ENCODE measurements around the gene STARD10. TPM values are rescaled to one million over a fixed set of nuclear protein-coding genes. Genes with fewer than 3 reads are reported as not detected.
A peak's percentile ranks its signal among the peaks of the same experiment; 100 is the strongest.

STARD10 gene
- total and polyA plus RNA-seq, 9 of the 15 experiments (the other 6 are each of a cell fraction or from before 2014, with no cell fraction given), result 0.15 to 52.9 (median 32.3) TPM

DNA sequence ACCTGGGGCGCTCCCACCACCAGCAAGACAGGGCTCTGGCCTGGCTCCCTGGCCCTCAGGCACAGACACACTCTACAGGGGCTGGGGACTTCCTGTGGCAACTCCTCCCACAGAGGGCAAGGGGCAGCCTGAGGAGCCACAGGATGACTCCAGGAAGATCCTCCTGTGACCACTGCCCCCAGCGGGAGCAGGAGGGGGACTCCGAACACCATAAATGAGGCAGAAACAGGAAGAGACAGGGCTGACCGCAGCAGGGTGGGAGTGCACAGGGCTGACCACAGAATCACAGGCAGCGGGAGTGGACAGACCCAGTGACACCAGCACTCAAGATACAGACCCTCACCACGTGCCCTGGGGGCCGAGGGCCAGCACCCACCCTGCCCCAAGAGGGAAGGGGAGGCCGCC lies 52.4 kb downstream of the STARD10 start (continued):
- TF ChIP-seq CHD4 (IDR thresholded peaks at IDR 0.05; ENCODE audit: insufficient read depth, insufficient replicate concordance, low read depth, low read length, poor library complexity, severe bottlenecking) (no peak), MAX (CRISPR knock-in tag; IDR thresholded peaks at IDR 0.05) (peak; percentile 57), SPI1 (IDR thresholded peaks at IDR 0.05; ENCODE audit: borderline replicate concordance, low read depth, low read length) (peak; percentile 91), NFE2 (IDR thresholded peaks at IDR 0.05; ENCODE audit: low read depth) (peak; percentile 40; the same call in 1 of the 2 replicates), DNMT1 (IDR thresholded peaks at IDR 0.05) (no peak), KAT7 (CRISPR knock-in tag; IDR thresholded peaks at IDR 0.05; ENCODE audit: borderline replicate concordance) (no peak), PATZ1 (CRISPR knock-in tag; IDR thresholded peaks at IDR 0.05; ENCODE audit: borderline replicate concordance) (no peak), EP300 (IDR thresholded peaks at IDR 0.05; ENCODE audit: low read length) (peak; percentile 33; the same call in 1 of the 2 replicates), ELF4 (CRISPR knock-in tag; IDR thresholded peaks at IDR 0.05) (peak; percentile 60; the same call in 1 of the 2 replicates), PTRF (tag; IDR thresholded peaks at IDR 0.05) (no peak), ZNF740 (CRISPR knock-in tag; IDR thresholded peaks at IDR 0.05) (0 out of 2 replicates have a peak, but pooled peaks have one; percentile 62), ZNF740 (tag; IDR thresholded peaks at IDR 0.05) (no peak), MYC (IDR thresholded peaks at IDR 0.05; ENCODE audit: low read depth, low read length) (peak; percentile 56; the same call in 1 of the 2 replicates), MYC (CRISPR knock-in tag; IDR thresholded peaks at IDR 0.05; ENCODE audit: borderline replicate concordance, low read depth) (no peak), NR2C2 (CRISPR knock-in tag; IDR thresholded peaks at IDR 0.05) (peak; percentile 58; the same call in 1 of the 2 replicates), NR2C2 (tag; IDR thresholded peaks at IDR 0.05) (peak; percentile 90), KLF6 (CRISPR knock-in tag; IDR thresholded peaks at IDR 0.05; ENCODE audit: borderline replicate concordance) (peak; percentile 8; the same call in 1 of the 2 replicates), FOXA3 (CRISPR knock-in tag; conservative IDR thresholded peaks at IDR 0.05 in 1 of 2, IDR thresholded peaks at IDR 0.05 in 1 of 2) (no peak), MXD1 (CRISPR knock-in tag; IDR thresholded peaks at IDR 0.05; ENCODE audit: borderline replicate concordance, poor library complexity, severe bottlenecking) (no peak), XRCC5 (IDR thresholded peaks at IDR 0.05; ENCODE audit: low read depth, low read length) (0 out of 2 replicates have a peak, but pooled peaks have one; percentile 80), JUN (IDR thresholded peaks at IDR 0.05; ENCODE audit: borderline replicate concordance, low read depth, low read length) (0 out of 2 replicates have a peak, but pooled peaks have one; percentile 37), JUN (CRISPR knock-in tag; IDR thresholded peaks at IDR 0.05; ENCODE audit: borderline replicate concordance) (no peak), ZNF263 (CRISPR knock-in tag; IDR thresholded peaks at IDR 0.05; ENCODE audit: borderline replicate concordance) (peak; percentile 96)
- TF ChIP-seq, protein P1, sequence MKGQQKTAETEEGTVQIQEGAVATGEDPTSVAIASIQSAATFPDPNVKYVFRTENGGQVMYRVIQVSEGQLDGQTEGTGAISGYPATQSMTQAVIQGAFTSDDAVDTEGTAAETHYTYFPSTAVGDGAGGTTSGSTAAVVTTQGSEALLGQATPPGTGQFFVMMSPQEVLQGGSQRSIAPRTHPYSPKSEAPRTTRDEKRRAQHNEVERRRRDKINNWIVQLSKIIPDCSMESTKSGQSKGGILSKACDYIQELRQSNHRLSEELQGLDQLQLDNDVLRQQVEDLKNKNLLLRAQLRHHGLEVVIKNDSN (CRISPR knock-in tag; IDR thresholded peaks at IDR 0.05), result peak; percentile 44; the same call in 1 of the 2 replicates

Data from K562 (cell line).